HCT116 (cell line): ENCODE measurements around the gene DNAJC6.

Experiments
- ATF3 ChIP-seq: IDR thresholded peaks from 2 replicates; pipeline ENCODE4 v1.6.1; 2012
- CTCF ChIP-seq, 3 experiments: fragments of 200-600 bp in 1 of 3; sonication (generic) in 1 of 3; IDR thresholded peaks in 2 of 3; conservative IDR thresholded peaks in 1 of 3; 2 replicates each; pipeline ENCODE4 v1.5.1; 2012 to 2017; ENCODE audit warnings: low read depth in 2 of 3, low read length in 2 of 3, antibody characterized with exemption in 1 of 3, borderline replicate concordance in 1 of 3, control low read depth in 1 of 3, mild to moderate bottlenecking in 1 of 3, mixed read lengths in 1 of 3, mixed run types in 1 of 3, moderate library complexity in 1 of 3; ENCODE audit not compliant: insufficient read depth in 1 of 3
- EGR1 ChIP-seq: IDR thresholded peaks from 2 replicates; pipeline ENCODE4 v1.6.1; 2012; ENCODE audit warnings: low read depth
- EZH2 ChIP-seq: fragments of 200-600 bp; sonication (generic); IDR thresholded peaks from 2 replicates; pipeline ENCODE4 v1.6.1; 2017; ENCODE audit warnings: antibody characterized with exemption, mixed run types
- POLR2AphosphoS5 ChIP-seq: IDR thresholded peaks from 2 replicates; pipeline ENCODE4 v1.6.1; 2011; ENCODE audit warnings: mild to moderate bottlenecking, low read depth, low read length, moderate library complexity
- RAD21 ChIP-seq: IDR thresholded peaks from 2 replicates; pipeline ENCODE4 v1.6.1; 2012; ENCODE audit warnings: low read depth, mild to moderate bottlenecking
- ZNF274 ChIP-seq: fragments of 200-500 bp; sonication (Bioruptor generic); IDR thresholded peaks from 2 replicates; pipeline ENCODE4 v1.6.1; 2014; ENCODE audit warnings: mild to moderate bottlenecking, low read depth, low read length, inconsistent platforms

GRCh38 chr1:65445837-65446236 is 136.5 kb downstream of the DNAJC6 start:
- TF ChIP-seq EZH2 = no peak
- TF ChIP-seq CTCF (IDR thresholded peaks at IDR 0.05 in 2 of 3, conservative IDR thresholded peaks at IDR 0.05 in 1 of 3; ENCODE audit: borderline replicate concordance in 1 of 3, insufficient read depth in 1 of 3, low read depth in 2 of 3, low read length in 2 of 3) = no peak
- no peak for TF ChIP-seq RAD21
- TF ChIP-seq EGR1 = no peak
- TF ChIP-seq ATF3 = no peak
- no peak for TF ChIP-seq POLR2AphosphoS5
- TF ChIP-seq ZNF274 = no peak
